ENCODE measurements around the gene USP5.
A peak's percentile ranks its signal among the peaks of the same experiment; 100 is the strongest.

Gene USP5

DNA sequence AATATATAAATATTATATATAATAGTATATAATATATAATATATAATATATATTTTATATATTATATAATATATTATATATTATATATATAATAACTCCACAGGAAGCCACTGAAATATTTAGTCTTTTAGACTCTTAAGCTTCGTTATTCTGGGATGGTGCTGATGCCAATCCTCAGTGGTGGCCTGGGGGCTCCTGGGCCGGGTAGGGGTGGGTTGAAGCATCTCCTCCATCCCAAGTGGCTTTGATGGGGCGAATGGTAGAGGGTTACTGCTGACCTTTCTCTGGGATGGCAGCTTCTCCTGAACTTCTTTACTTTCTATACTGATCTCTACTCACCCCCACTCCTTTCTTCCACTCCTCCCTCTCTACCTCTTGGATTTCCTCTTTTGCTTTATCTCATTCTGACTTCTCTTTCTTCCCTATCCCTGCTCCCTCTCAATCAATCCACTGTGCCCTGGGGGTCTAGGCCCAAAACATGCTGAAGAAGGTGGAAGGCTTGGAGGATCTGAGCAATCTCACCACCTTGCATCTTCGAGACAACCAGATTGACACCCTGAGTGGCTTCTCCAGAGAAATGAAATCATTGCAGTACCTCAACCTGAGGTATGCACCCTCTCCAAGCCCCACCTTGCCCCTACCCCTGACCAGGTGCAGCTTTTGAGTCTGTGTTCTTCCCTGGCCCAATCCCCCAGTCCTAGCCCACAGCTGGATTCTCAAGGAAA, 57.6 kb downstream of the USP5 start:
- TF ChIP-seq, protein P1, sequence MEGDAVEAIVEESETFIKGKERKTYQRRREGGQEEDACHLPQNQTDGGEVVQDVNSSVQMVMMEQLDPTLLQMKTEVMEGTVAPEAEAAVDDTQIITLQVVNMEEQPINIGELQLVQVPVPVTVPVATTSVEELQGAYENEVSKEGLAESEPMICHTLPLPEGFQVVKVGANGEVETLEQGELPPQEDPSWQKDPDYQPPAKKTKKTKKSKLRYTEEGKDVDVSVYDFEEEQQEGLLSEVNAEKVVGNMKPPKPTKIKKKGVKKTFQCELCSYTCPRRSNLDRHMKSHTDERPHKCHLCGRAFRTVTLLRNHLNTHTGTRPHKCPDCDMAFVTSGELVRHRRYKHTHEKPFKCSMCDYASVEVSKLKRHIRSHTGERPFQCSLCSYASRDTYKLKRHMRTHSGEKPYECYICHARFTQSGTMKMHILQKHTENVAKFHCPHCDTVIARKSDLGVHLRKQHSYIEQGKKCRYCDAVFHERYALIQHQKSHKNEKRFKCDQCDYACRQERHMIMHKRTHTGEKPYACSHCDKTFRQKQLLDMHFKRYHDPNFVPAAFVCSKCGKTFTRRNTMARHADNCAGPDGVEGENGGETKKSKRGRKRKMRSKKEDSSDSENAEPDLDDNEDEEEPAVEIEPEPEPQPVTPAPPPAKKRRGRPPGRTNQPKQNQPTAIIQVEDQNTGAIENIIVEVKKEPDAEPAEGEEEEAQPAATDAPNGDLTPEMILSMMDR (IDR thresholded peaks at IDR 0.05; ENCODE audit: insufficient read depth, low read depth, low read length, missing control alignments): no peak
- no peak overlapping the region for H3K4me3 ChIP-seq (ENCODE audit: low read length)
- no peak for DNase-seq (ENCODE audit: low read depth)

DNA sequence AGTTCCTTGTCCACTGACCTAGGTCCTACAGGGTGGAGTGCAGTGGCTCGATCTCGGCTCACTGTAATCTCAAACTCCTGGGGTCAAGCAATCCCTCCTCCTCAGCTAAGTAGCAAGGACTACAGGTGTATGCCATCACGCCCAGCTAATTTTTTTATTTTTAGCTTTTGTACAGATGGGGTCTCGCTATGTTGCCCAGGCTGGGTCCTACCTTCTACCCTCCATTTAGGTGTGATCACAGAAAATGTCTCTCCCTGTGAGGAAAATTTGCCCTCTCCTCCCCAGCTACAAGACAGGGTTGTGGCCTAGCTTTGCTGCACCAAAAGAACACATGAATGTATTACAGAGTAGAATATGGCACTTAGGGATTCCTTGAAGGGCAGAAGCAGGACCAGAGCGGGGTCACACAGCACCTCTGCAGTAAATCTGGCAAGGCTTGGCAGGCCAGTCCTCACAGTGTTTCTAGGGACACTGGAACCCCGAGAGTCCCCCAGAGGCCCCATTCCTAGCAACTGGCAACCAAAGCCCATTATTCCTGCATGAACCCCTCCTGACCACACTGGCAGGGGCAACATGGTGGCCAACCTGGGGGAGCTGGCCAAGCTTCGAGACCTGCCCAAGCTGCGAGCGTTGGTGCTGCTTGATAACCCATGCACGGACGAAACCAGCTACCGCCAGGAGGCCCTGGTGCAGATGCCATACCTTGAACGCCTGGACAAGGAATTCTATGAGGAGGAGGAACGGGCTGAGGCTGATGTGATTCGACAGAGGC, 60.4 kb downstream of the USP5 start:
- TF ChIP-seq, protein P1 (IDR thresholded peaks at IDR 0.05; ENCODE audit: insufficient read depth, low read depth, low read length, missing control alignments): no peak
- H3K4me3 ChIP-seq (ENCODE audit: low read length): no peak overlapping the region
- DNase-seq (ENCODE audit: low read depth): no peak

DNA sequence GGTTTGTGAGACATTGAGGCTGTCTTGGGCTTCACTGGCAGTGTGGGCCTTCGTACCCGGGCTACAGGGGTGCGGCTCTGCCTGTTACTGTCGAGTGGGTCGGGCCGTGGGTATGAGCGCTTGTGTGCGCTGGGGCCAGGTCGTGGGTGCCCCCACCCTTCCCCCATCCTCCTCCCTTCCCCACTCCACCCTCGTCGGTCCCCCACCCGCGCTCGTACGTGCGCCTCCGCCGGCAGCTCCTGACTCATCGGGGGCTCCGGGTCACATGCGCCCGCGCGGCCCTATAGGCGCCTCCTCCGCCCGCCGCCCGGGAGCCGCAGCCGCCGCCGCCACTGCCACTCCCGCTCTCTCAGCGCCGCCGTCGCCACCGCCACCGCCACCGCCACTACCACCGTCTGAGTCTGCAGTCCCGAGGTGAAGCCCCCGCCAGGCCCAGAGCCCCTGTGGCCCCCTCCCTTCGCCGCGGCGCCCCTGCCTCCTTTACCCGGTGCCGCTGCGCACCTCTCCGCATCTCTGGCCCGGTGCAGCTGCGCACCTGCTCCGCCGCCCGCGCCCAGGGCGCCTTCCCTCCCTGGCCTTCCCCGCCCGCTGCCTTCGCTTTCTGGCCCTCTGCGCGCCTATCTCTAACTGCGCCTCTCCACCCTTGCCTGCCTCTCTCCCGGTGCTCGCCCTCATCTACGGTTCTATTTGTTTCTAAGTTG, 62.4 kb downstream of the USP5 start, which contains the start of gene ENO2:
TSS of gene ENO2 (plus strand) at position 335 of the 701 bp plus-strand sequence. CDS start 1,253 bp downstream, outside the sequence.
- TF ChIP-seq, protein P1 (IDR thresholded peaks at IDR 0.05; ENCODE audit: insufficient read depth, low read depth, low read length, missing control alignments): no peak
- H3K4me3 ChIP-seq (ENCODE audit: low read length): peak within 1 kb of the TSS; percentile 38
- peak; percentile 63 for DNase-seq (ENCODE audit: low read depth)

DNA sequence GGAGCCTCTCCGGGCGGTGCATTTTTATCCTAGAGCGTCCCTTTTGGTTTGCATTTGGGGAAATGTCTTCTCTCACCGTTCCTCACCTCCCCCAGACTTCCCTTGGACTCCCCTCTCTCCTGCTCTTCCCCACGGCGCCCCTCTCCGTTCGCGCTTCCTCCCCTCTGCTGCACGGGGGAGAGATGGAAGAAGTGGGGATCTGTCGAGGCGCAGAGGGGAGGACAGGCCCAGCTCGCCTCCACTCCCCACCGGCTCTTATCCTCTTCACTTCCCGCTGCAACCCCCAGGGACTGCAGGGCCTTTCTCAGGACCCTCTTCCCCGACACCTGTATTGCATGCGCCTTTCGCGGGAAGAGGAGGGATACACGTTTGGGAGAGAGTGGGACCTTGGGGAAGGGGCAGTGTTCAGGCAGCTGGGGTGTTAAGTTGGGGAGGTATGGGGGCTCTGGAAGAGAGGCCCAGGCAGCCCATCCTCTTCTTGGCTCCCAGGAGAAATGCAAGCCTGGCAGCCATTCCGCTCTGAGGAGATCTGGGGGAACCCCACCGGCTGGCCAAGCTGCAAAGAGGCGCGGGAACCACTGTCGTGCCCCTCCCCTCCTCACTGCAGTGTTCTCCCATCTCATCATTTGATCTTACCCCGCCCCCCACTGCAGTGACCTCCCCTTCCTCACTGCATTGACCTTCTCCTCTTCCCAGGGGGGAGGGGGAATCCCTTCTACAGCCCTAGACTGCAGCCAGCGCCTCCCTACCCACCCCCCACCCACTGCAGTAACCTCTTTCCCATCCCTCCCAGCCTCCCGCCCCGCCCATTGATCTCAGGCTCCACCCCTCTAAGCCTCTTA, 63.2 kb downstream of the USP5 start:
- no peak for DNase-seq (ENCODE audit: low read depth)
- TF ChIP-seq, protein P1 (IDR thresholded peaks at IDR 0.05; ENCODE audit: insufficient read depth, low read depth, low read length, missing control alignments): no peak
- H3K4me3 ChIP-seq (ENCODE audit: low read length): peak overlapping the region; percentile 38

DNA sequence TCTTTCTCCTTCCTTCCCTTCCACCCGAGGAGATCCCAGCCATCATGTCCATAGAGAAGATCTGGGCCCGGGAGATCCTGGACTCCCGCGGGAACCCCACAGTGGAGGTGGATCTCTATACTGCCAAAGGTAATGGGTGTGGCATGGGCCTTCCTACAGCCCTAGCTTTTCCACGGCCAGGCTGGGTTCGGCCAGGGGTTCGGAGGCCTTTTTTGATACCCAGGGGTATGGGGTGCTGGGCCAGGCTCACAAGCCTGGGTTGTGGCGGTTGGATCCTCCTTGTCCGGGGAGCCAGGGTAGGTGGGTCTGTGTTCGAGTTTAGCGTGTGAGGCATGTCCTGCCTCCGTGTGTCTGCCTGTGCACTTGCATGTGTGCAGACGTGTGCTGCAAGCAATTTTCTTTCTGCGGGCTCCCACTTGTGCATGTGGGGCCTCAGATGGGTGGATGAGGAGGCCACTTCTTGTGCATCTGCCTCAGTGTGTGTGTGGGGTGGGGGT, 63.9 kb downstream of the USP5 start:
- no peak for DNase-seq (ENCODE audit: low read depth)
- no peak overlapping the region for H3K4me3 ChIP-seq (ENCODE audit: low read length)
- TF ChIP-seq, protein P1 (IDR thresholded peaks at IDR 0.05; ENCODE audit: insufficient read depth, low read depth, low read length, missing control alignments): no peak

All from epithelial cell of esophagus (primary cell).